B cell (primary cell): Measurements from ENCODE around the gene CCDC192.

Source experiments
- EZH2 ChIP-seq: IDR thresholded peaks from 2 replicates; pipeline ENCODE4 v1.6.1; 2012; ENCODE audit warnings: borderline replicate concordance, low read depth, mild to moderate bottlenecking, moderate library complexity, low read length; ENCODE audit not compliant: insufficient read depth, poor library complexity, severe bottlenecking
- TF ChIP-seq, protein P1 (sequence below): fragments of 200-600 bp; IDR thresholded peaks from one replicate; pipeline ENCODE4 v1.8.0; 2022; ENCODE audit warnings: antibody characterized with exemption, mild to moderate bottlenecking

DNA sequence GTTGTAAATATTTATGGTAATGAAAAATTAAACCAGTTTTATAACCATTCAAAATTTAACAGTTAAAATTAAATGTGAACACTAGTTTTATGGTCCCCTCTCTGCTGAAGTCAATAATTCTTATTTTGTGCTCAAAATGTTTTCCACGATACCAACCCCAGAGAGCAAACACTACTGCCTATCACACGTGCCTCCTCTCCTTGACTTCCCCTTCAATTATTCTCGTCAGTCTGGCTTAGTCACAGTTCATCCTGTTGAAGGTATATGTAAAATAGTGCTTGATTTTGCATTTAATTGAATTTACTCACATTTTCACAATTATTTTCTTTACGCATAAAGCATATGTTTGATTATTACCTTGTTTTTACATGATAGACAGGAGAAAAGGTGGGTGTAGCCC, 148.8 kb downstream of the CCDC192 start:
- TF ChIP-seq, protein P1, sequence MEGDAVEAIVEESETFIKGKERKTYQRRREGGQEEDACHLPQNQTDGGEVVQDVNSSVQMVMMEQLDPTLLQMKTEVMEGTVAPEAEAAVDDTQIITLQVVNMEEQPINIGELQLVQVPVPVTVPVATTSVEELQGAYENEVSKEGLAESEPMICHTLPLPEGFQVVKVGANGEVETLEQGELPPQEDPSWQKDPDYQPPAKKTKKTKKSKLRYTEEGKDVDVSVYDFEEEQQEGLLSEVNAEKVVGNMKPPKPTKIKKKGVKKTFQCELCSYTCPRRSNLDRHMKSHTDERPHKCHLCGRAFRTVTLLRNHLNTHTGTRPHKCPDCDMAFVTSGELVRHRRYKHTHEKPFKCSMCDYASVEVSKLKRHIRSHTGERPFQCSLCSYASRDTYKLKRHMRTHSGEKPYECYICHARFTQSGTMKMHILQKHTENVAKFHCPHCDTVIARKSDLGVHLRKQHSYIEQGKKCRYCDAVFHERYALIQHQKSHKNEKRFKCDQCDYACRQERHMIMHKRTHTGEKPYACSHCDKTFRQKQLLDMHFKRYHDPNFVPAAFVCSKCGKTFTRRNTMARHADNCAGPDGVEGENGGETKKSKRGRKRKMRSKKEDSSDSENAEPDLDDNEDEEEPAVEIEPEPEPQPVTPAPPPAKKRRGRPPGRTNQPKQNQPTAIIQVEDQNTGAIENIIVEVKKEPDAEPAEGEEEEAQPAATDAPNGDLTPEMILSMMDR: no peak
- no peak for TF ChIP-seq EZH2
